GM18951 (cell line): ENCODE results near the gene OSMR.

Experiments used
- POLR2A ChIP-seq: IDR thresholded peaks from 4 replicates; pipeline ENCODE4 v1.6.1; 2011; ENCODE audit warnings: mild to moderate bottlenecking; ENCODE audit not compliant: insufficient read length, insufficient read depth; ENCODE audit errors: extremely low read depth
- in situ Hi-C: fragments of 300-500 bp; cut with MboI; formaldehyde crosslinking; loops from one replicate; pipeline ENCODE4 v1.12.0; 2022; ENCODE audit warnings: low sequenced_read_pairs, mixed read lengths, inconsistent platforms; ENCODE audit not compliant: unreplicated experiment

OSMR gene

DNA sequence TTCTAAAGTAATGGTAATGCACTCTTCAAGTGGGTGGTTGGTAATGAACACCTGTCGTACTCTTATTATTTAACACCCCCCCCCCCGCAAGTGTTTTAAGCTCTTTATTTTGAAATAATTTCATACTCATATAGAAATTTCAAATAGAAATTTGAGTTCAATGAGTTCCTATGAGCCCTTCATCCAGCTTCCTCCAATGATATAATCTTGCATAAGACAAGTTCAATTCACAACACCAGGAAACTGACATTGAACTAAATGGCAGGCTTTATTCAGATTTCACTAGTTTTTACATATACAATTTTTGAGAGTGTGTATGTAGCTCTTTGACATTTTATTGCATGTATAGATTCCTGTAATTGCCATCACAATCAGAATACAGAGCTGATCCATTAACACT, 30.9 kb upstream of the OSMR start:
- no peak for TF ChIP-seq POLR2A
- in situ Hi-C loops: loop anchor here (10.0 kb wide), 1 partner anchor 380 kb away; no protein-coding TSS in a partner anchor

DNA sequence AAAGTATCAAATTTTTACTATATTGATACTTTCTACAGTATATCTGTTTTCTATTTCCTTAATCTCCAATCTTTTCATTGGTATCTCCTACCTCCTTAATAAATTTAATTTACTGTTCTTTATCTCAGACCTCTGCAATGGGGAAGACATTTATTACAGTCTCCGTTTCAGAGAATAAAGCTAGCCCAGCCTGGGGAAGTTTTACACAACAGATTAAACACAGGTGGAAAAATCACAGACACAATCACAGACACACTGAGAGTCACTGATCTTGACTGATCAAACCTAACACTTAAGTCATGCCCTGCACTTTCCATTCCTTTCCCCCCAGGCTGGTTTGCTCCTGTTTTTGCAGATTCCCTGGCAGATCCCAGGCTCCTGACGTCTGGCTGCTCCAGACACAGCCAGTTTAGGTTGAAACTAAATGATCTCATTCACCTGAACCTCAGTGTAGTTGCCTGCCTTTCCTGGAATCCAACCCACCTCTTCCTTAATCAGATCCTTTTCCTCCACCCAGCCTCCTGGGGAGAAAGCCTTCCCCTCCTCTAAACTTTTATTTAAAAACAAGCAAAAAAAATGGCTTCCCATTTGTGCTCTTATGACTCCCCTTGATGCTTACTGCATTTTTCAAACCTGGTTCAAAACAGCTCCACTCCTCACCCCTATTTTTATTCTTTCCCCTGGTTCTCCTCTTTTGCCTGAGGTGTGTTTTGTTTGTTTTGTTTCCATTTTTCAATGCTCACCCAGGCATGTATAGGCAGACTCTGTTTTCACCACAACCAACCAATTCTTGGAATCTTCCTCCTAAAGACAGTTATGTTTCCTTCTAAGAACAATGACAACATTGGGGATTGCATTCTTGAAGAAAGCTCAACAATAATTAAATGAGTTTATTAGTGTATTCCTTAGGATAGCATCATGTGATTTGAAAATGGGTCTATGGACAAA, 29.5 kb upstream of the OSMR start:
- TF ChIP-seq POLR2A: no peak
- in situ Hi-C loops: loop anchor here (10.0 kb wide), 1 partner anchor 382 kb away; no protein-coding TSS in a partner anchor

GRCh38 chr5:38821679-38822078, 24.1 kb upstream of the OSMR start:
- in situ Hi-C loops: no loop called here

GRCh38 chr5:38823503-38823902, 22.3 kb upstream of the OSMR start:
- no peak for TF ChIP-seq POLR2A
- in situ Hi-C loops: no loop called here

More at GRCh38 chr5:38821679-38822078, 24.1 kb upstream of the OSMR start:
- TF ChIP-seq POLR2A: no peak

- in situ Hi-C loops: loop anchor here (25.0 kb wide), 1 partner anchor 262 kb away; no protein-coding TSS in a partner anchor
- TF ChIP-seq POLR2A: no peak
Measured at GRCh38 chr5:38824821-38825220, 21.0 kb upstream of the OSMR start.

DNA sequence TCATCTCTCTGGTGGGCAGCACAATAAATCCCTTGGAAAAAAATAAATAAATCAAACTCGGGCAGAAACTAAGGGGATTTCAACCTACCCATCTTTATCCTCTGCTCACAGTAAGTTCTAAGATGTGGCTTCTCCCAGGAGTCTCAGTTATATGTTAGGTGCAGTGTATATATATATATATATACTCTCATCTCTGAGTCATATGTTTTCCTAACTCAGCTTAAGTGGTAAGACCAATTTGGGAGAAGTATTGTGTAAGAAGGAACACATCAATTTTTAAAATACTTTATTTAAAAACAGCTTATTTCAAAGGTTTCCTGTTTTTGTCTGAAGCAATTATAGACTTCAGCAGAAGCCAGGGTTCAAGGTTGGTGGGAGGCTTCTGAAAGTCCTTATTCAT, 20.3 kb upstream of the OSMR start:
- TF ChIP-seq POLR2A: no peak
- in situ Hi-C loops: loop anchor here (25.0 kb wide), 1 partner anchor 262 kb away; no protein-coding TSS in a partner anchor

DNA sequence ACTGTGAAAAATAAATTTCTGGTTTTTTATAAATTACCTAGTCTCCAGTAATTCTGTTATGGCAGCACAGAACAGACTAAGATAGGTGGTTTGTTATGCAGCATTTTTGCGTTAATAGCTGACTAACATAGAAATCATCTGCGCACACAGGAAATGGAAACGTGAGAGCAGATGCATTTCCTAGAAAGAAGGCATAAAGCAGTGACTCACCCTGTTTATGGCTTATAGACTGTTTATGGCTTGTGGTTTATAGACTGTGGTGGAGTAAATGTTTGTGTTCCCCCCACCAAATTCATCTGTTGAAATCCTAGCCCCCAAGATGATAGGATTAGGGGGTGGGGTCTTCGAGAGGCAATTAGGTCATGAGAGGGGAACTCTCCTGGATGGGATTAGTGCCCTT, 18.3 kb upstream of the OSMR start:
- in situ Hi-C loops: loop anchor here (25.0 kb wide), 1 partner anchor 260 kb away; no protein-coding TSS in a partner anchor
- no peak for TF ChIP-seq POLR2A

- in situ Hi-C loops: loop anchor here (25.0 kb wide), 1 partner anchor 257 kb away; no protein-coding TSS in a partner anchor
Measured at GRCh38 chr5:38830521-38831051, 15.2 kb upstream of the OSMR start.

DNA sequence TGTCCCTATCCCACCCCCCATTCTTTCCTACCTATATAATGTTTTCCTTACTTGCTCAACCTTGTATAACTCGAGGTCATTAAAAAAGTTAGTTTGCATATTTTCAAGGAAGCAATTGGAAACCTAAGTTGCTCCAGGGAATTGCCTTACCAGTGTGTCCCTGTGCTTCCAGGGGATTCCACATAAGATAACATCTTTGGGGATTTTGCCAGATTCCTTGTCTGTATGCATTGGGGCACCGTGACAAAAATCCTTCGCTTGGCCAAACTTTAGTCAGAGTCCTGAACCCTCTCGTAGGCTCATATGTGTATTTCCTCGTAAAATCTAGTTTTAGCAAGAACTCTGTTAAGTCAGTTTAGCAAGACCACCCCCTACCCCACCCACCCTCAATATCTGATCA, 14.7 kb upstream of the OSMR start:
- in situ Hi-C loops: loop anchor here (25.0 kb wide), 1 partner anchor 256 kb away; no protein-coding TSS in a partner anchor
- no peak for TF ChIP-seq POLR2A

More at GRCh38 chr5:38830521-38831051, 15.2 kb upstream of the OSMR start:
- no peak for TF ChIP-seq POLR2A

DNA sequence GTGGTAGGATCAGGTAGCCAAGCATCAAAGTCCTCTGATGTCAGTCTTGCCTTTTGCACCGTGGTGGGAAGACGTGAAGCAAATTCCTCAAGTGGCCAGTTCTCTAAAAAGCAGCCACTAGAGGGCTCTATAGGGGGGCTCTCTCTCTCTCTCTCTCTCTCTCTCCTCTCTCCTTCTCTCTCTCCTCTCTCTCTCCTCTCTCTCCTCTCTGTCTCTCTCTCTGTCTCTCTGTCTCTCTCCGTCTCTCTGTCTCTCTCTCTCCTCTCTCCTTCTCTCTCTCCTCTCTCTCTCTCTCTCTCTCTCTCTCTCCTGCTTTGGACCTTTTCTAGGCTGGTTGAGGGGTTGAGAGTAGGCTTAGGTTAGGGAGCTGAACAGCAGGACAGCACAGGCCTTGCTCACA, 13.9 kb upstream of the OSMR start:
- no peak for TF ChIP-seq POLR2A
- in situ Hi-C loops: loop anchor here (25.0 kb wide), 1 partner anchor 255 kb away; no protein-coding TSS in a partner anchor

- in situ Hi-C loops: loop anchor here (25.0 kb wide), 1 partner anchor 254 kb away; no protein-coding TSS in a partner anchor
Measured at GRCh38 chr5:38832810-38833209, 13.0 kb upstream of the OSMR start.

GRCh38 chr5:38835887-38836286, 9.9 kb upstream of the OSMR start:
- in situ Hi-C loops: loop anchor here (25.0 kb wide), 1 partner anchor 251 kb away; no protein-coding TSS in a partner anchor

More at GRCh38 chr5:38832810-38833209, 13.0 kb upstream of the OSMR start:
- no peak for TF ChIP-seq POLR2A

DNA sequence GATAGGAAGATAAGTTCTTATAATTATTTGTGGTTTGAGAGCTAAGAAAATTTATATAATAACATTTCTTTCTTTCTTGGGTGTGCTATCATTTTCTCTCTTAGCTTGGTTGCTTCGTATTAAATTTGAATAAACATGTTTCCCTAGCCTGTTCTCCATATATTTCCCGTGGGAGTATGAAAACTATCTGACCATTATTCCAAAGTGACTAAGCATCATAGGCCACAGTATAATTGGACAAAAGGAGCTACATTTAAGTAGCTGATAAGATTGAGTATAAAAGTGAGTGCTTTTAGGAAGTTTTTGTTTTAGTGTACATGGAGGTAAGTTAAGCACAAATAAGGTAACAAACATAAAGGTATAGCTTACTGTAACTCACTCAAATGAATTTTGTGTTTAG, 8.4 kb upstream of the OSMR start:
- TF ChIP-seq POLR2A: no peak
- in situ Hi-C loops: loop anchor here (25.0 kb wide), 1 partner anchor 250 kb away; no protein-coding TSS in a partner anchor

More at GRCh38 chr5:38835887-38836286, 9.9 kb upstream of the OSMR start:
- no peak for TF ChIP-seq POLR2A

- no peak for TF ChIP-seq POLR2A
- in situ Hi-C loops: loop anchor here (25.0 kb wide), 1 partner anchor 249 kb away; no protein-coding TSS in a partner anchor
Measured at GRCh38 chr5:38837932-38838331, 7.9 kb upstream of the OSMR start.
